K562 (cell line): ENCODE results near the gene ITGA11. TPM values are rescaled to one million over a fixed set of nuclear protein-coding genes. Genes with fewer than 3 reads are reported as not detected.
A peak's percentile ranks its signal among the peaks of the same experiment; 100 is the strongest.

ENCODE experiments used
- ATAC-seq: fragments of 200-7000 bp; cut with Tn5 transposase; 3 replicates; pipeline ENCODE4 v1.9.1; 2020; ENCODE audit warnings: moderate library complexity
- BruUV-seq: library from RNA; stranded (reverse); fragments of 400-500 nt; replicated peaks from 2 replicates; lab custom pipeline; 2021; lab: Mats Ljungman, UMichigan
- CTCF ChIA-PET: fragments of 300-600 bp; formaldehyde crosslinking; extraction: SDS; loops from one replicate; lab custom pipeline; 2021; ENCODE audit warnings: low intra/inter-chr PET ratio; lab: Yijun Ruan, JAX
- POLR2A ChIA-PET: fragments of 300-600, 350-650 bp; sonication (Branson Sonifier 250); formaldehyde crosslinking; extraction: SDS; loops from one replicate; lab custom pipeline; 2021; ENCODE audit warnings: antibody characterized with exemption, inconsistent platforms; lab: Yijun Ruan, JAX
- DNase-seq, 4 experiments: peaks; one replicate each; pipeline versions ENCODE4 v3.0.0 to v3.0.0-alpha.2; 2011 to 2018; ENCODE audit warnings: low spot score in 3 of 4, mixed read lengths in 3 of 4; ENCODE audit errors: extremely low read depth in 1 of 4
- FAIRE-seq: peaks from 2 replicates; lab custom pipeline; 2011; peaks lifted over from hg19 to GRCh38; lab: Jason Lieb, UNC
- H2AFZ ChIP-seq: 2 replicates; pipeline ENCODE4 v1.6.0; 2011; ENCODE audit warnings: low read depth, low read length, control low read depth, inconsistent platforms
- H3K27ac ChIP-seq: fragments of 200-600 bp; 3 replicates; pipeline ENCODE4 v1.8.0; 2011; ENCODE audit warnings: low read depth, mild to moderate bottlenecking, control low read depth, inconsistent platforms, low read length, moderate library complexity, mixed read lengths; ENCODE audit errors: extremely low read depth
- H3K27me3 ChIP-seq, 2 experiments: fragments of 300-600 bp in 1 of 2; 2 replicates in 1 of 2; 3 replicates in 1 of 2; pipeline versions ENCODE4 v1.6.0 to v1.8.0; 2011; ENCODE audit warnings: inconsistent platforms in 2 of 2, low read length in 2 of 2, mild to moderate bottlenecking in 1 of 2, mixed read lengths in 1 of 2, moderate library complexity in 1 of 2; ENCODE audit not compliant: control insufficient read depth in 2 of 2, insufficient read depth in 2 of 2
- H3K36me3 ChIP-seq: fragments of 300-600 bp; 3 replicates; pipeline ENCODE4 v1.8.0; 2011; ENCODE audit warnings: mild to moderate bottlenecking, low read length, inconsistent platforms; ENCODE audit not compliant: control insufficient read depth, insufficient read depth
- H3K4me1 ChIP-seq, 2 experiments: fragments of 200-600 bp in 1 of 2; replicated peaks in 1 of 2; 2 replicates in 1 of 2; 3 replicates in 1 of 2; pipeline versions ENCODE4 v1.5.1 to v1.8.0; 2011; ENCODE audit warnings: inconsistent platforms in 2 of 2, low read length in 2 of 2, mild to moderate bottlenecking in 1 of 2, mixed read lengths in 1 of 2, moderate library complexity in 1 of 2; ENCODE audit not compliant: control insufficient read depth in 2 of 2, insufficient read depth in 2 of 2
- H3K4me2 ChIP-seq: 2 replicates; pipeline ENCODE4 v1.6.1; 2011; ENCODE audit warnings: low read length, control low read depth, inconsistent platforms, mixed read lengths; ENCODE audit not compliant: insufficient read depth
- H3K4me3 ChIP-seq: fragments of 200-600 bp; sonication (generic), shearing (Covaris generic); 2 replicates; pipeline ENCODE4 v1.5.1; 2016; ENCODE audit warnings: control low read depth, inconsistent platforms
- H3K79me2 ChIP-seq: fragments of 200-600 bp; 3 replicates; pipeline ENCODE4 v1.8.0; 2011; ENCODE audit warnings: low read length, inconsistent platforms; ENCODE audit not compliant: control insufficient read depth, insufficient read depth
- H3K9ac ChIP-seq, 2 experiments: 2 replicates each; pipeline versions ENCODE4 v1.6.0 to v1.6.1; 2011; ENCODE audit warnings: low read depth in 2 of 2, low read length in 2 of 2, control low read depth in 1 of 2, inconsistent platforms in 1 of 2, mild to moderate bottlenecking in 1 of 2, mixed read lengths in 1 of 2; ENCODE audit not compliant: insufficient read depth in 1 of 2
- H3K9me1 ChIP-seq: one replicate; pipeline ENCODE4 v1.6.0; 2011; ENCODE audit warnings: inconsistent platforms, mild to moderate bottlenecking, low read length, moderate library complexity; ENCODE audit not compliant: control insufficient read depth, insufficient read depth
- H3K9me3 ChIP-seq: replicated peaks from 2 replicates; pipeline ENCODE4 v1.5.1; 2011; ENCODE audit warnings: low read depth, low read length, inconsistent platforms; ENCODE audit not compliant: control insufficient read depth, insufficient read depth
- H4K20me1 ChIP-seq: replicated peaks from 2 replicates; pipeline ENCODE4 v1.6.1; 2011; ENCODE audit warnings: low read length, inconsistent platforms, mixed read lengths; ENCODE audit not compliant: control insufficient read depth, insufficient read depth
- CEBPB ChIP-seq: fragments of 450-650 bp; IDR thresholded peaks from 2 replicates; pipeline ENCODE4 v1.6.1; 2016; ENCODE audit warnings: missing genetic modification characterization, missing compliant biosample characterization
- CEBPG ChIP-seq, 3 experiments: fragments of 200-800 bp in 1 of 3; sonication (Bioruptor generic) in 1 of 3; sonication (generic) in 1 of 3; formaldehyde crosslinking in 1 of 3; IDR thresholded peaks in 2 of 3; conservative IDR thresholded peaks in 1 of 3; 2 replicates each; pipeline versions ENCODE4 v1.6.1 to v1.8.0; 2016 to 2022; ENCODE audit warnings: missing compliant biosample characterization in 2 of 3, missing genetic modification characterization in 2 of 3, mild to moderate bottlenecking in 1 of 3, missing genetic modification reagents in 1 of 3
- MCM3 ChIP-seq: fragments of 450-650 bp; IDR thresholded peaks from 2 replicates; pipeline ENCODE4 v1.6.1; 2016
- RAD21 ChIP-seq, 2 experiments: fragments of 250-450 bp in 1 of 2; fragments of 450-650 bp in 1 of 2; sonication (Bioruptor Pico) in 1 of 2; formaldehyde crosslinking in 1 of 2; IDR thresholded peaks in 1 of 2; conservative IDR thresholded peaks in 1 of 2; 2 replicates each; pipeline versions ENCODE4 v1.4.0 to v1.8.0; 2020 to 2022; ENCODE audit warnings: mild to moderate bottlenecking in 2 of 2, moderate library complexity in 1 of 2
- SRSF7 ChIP-seq: fragments of 200-400 bp; formaldehyde crosslinking; optimal IDR thresholded peaks from 2 replicates; pipeline ENCODE3; 2017; ENCODE audit warnings: mild to moderate bottlenecking, low read depth, low read length
- TGIF2 ChIP-seq: sonication (generic); formaldehyde crosslinking; IDR thresholded peaks from 2 replicates; pipeline ENCODE4 v1.8.1; 2022; ENCODE audit warnings: mild to moderate bottlenecking, missing genetic modification reagents, moderate library complexity
- ZNF239 ChIP-seq: fragments of 250-450 bp; sonication (Bioruptor Pico); IDR thresholded peaks from 2 replicates; pipeline ENCODE4 v1.4.0; 2020; ENCODE audit warnings: mild to moderate bottlenecking
- whole genome bisulfite sequencing: fragments of 100-300 bp; shearing (Covaris generic); methylation state at CpG from one replicate; pipeline ENCODE4 v1.1.6; 2016; ENCODE audit warnings: low coverage, mixed read lengths; ENCODE audit not compliant: insufficient coverage; ENCODE audit errors: missing lambda C conversion rate; 5-methylcytosine and 5-hydroxymethylcytosine counted together
- in situ Hi-C: fragments of 300-500 bp; cut with MboI; formaldehyde crosslinking; loops from 4 replicates; pipeline ENCODE4 v1.15.0; 2018; ENCODE audit warnings: inconsistent platforms, mixed read lengths
- intact Hi-C: fragments of 100-400 bp; cut with micrococcal nuclease; formaldehyde crosslinking; loops from 2 replicates; pipeline ENCODE4 v1.14.2; 2022
- polyA plus RNA-seq, 8 experiments: library from polyadenylated mRNA; depleted of rRNA in 4 of 8; stranded (reverse) in 5 of 8; unstranded in 3 of 8; fragments of >200 nt; fragmentation: Nextera tagmentation in 2 of 8; fragmentation: Illumina TruSeq in 1 of 8; extraction: Ambion mirVana in 2 of 8; extraction: Trizol in 1 of 8; gene quantifications; 2 replicates each; pipeline versions ENCODE4 v1.2.1 to v1.2.3, GENCODE V29; 2011 to 2014; ENCODE audit warnings: inconsistent platforms in 1 of 8, missing spikeins in 1 of 8
- total RNA-seq, 7 experiments: library from RNA; depleted of rRNA in 6 of 7; stranded (reverse); fragments of >200 nt in 6 of 7; fragmentation: Illumina TruSeq in 2 of 7; extraction: Trizol in 2 of 7; gene quantifications; 2 replicates each; pipeline versions ENCODE4 v1.2.1 to v1.2.3, GENCODE V29; 2011 to 2021; ENCODE audit warnings: low replicate concordance in 1 of 7
- TF ChIP-seq, protein P1 (sequence below), 2 experiments: IDR thresholded peaks; 2 replicates each; pipeline ENCODE4 v1.6.1; 2011; ENCODE audit warnings: borderline replicate concordance in 1 of 2, control low read depth in 1 of 2, low read depth in 1 of 2, low read length in 1 of 2, mild to moderate bottlenecking in 1 of 2, mixed read lengths in 1 of 2, moderate library complexity in 1 of 2; ENCODE audit not compliant: insufficient read depth in 1 of 2, insufficient read length in 1 of 2, poor library complexity in 1 of 2, severe bottlenecking in 1 of 2; ENCODE audit errors: extremely low read depth in 1 of 2
- TF ChIP-seq, protein P2 (sequence below): sonication (generic); IDR thresholded peaks from 2 replicates; pipeline ENCODE4 v1.6.1; 2016
- TF ChIP-seq, protein P3 (sequence below): sonication (generic); formaldehyde crosslinking; IDR thresholded peaks from 2 replicates; pipeline ENCODE4 v1.8.1; 2023; ENCODE audit warnings: mild to moderate bottlenecking, missing genetic modification reagents

The ITGA11 gene
- total and polyA plus RNA-seq, 9 of the 15 experiments (the other 6 are each of a cell fraction or from before 2014, with no cell fraction given) = 0.01 TPM; not detected in 8

DNA sequence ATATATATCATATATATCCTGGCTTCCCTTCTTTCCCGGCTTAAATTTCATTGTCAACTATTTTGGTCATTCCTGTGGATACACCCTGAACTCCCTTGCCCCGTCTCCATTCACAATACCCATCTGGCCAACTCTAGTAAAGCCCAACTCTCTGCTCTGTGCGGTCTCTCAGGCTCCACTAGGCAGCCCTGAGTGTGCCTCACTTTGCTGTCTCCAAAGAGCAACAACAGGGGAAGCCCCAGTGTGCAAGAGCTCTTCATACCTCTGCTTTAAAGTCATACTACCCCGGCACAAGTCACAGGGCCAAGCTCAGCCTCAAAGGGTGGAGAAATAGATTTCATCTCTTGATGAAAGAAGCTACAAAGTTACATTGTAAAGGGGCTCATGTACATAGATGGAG is 173.3 kb downstream of the ITGA11 start (continued):
- TF ChIP-seq SRSF7 (no peak), RAD21 (CRISPR knock-in tag; conservative IDR thresholded peaks at IDR 0.05 in 1 of 2, IDR thresholded peaks at IDR 0.05 in 1 of 2) (no peak), MCM3 (no peak)
- TF ChIP-seq, protein P1, sequence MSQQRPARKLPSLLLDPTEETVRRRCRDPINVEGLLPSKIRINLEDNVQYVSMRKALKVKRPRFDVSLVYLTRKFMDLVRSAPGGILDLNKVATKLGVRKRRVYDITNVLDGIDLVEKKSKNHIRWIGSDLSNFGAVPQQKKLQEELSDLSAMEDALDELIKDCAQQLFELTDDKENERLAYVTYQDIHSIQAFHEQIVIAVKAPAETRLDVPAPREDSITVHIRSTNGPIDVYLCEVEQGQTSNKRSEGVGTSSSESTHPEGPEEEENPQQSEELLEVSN (IDR thresholded peaks at IDR 0.05; ENCODE audit: borderline replicate concordance in 1 of 2, extremely low read depth in 1 of 2, insufficient read depth in 1 of 2, insufficient read length in 1 of 2, low read depth in 1 of 2, low read length in 1 of 2, poor library complexity in 1 of 2, severe bottlenecking in 1 of 2) = no peak
- TF ChIP-seq, protein P2, sequence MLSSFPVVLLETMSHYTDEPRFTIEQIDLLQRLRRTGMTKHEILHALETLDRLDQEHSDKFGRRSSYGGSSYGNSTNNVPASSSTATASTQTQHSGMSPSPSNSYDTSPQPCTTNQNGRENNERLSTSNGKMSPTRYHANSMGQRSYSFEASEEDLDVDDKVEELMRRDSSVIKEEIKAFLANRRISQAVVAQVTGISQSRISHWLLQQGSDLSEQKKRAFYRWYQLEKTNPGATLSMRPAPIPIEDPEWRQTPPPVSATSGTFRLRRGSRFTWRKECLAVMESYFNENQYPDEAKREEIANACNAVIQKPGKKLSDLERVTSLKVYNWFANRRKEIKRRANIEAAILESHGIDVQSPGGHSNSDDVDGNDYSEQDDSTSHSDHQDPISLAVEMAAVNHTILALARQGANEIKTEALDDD = no peak

DNA sequence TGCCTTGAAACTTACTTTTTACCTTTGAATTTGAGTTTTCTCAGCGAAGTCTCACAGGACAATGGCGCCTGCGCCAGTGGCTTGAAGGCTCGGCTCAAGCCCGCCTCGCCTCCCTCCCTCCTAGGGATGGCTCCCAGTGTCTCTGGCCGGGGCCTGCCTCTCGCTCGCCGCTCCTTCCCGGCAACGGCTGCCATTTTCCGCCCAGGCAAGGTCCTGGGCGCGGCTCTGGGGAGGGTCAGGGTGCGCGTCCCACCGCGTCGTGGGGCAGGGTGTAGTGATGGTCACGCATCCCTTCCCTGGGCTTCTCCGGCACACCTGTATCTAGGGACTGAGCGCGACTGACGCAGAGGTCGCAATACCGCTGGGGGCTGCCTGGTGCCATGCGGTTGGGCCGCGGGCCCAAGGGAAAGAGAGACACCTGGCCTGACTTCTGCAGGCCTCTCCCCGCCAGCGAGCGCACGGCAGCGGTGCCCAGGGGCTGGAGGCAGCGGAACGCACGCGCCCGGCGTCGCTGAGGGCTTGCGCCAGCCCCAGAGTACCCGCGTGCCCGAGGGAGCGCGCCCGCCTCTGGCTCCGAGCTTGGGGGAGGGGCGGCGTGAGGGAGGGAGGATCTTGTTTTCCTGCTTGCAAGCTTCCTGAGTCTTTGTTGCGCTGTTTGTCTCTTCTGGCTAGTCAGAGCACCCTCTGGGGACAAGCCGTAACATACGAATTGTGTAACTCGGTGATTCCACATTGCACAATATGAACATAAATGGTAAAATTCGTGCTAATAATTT is 175.1 kb downstream of the ITGA11 start:
- Histone ChIP-seq H3K27ac (no peak overlapping the region), H3K9ac (no peak overlapping the region), H3K4me3 (no peak overlapping the region), H3K27me3 (peaks cover 24 to 39% of the 10 kb centered on the region in 2 experiments), H4K20me1 (no peaks in the 10 kb centered on the region), H3K9me1 (no peaks in the 10 kb centered on the region), H2AFZ (no peak overlapping the region), H3K79me2 (no peaks in the 10 kb centered on the region), H3K36me3 (no peaks in the 10 kb centered on the region), H3K4me2 (no peak overlapping the region), H3K9me3 (no peaks in the 10 kb centered on the region), H3K4me1 (peaks cover 0 to 12% of the 10 kb centered on the region in 2 experiments; a peak in 3 of 5 replicates)
- WGBS = 49% methylated on average over 33 of the region's 57 CpGs
- no peak for TF ChIP-seq TGIF2
- peak; percentile 68 for TF ChIP-seq CEBPB
- TF ChIP-seq CEBPG (CRISPR knock-in tag; IDR thresholded peaks at IDR 0.05) = no peak
- TF ChIP-seq CEBPG (tag; conservative IDR thresholded peaks at IDR 0.05 in 1 of 2, IDR thresholded peaks at IDR 0.05 in 1 of 2) = 0 out of 4 replicates have a peak, but pooled peaks of 1 of the 2 experiments have one; percentile 12
- no peak for TF ChIP-seq ZNF239 (CRISPR knock-in tag)
- TF ChIP-seq, protein P3, sequence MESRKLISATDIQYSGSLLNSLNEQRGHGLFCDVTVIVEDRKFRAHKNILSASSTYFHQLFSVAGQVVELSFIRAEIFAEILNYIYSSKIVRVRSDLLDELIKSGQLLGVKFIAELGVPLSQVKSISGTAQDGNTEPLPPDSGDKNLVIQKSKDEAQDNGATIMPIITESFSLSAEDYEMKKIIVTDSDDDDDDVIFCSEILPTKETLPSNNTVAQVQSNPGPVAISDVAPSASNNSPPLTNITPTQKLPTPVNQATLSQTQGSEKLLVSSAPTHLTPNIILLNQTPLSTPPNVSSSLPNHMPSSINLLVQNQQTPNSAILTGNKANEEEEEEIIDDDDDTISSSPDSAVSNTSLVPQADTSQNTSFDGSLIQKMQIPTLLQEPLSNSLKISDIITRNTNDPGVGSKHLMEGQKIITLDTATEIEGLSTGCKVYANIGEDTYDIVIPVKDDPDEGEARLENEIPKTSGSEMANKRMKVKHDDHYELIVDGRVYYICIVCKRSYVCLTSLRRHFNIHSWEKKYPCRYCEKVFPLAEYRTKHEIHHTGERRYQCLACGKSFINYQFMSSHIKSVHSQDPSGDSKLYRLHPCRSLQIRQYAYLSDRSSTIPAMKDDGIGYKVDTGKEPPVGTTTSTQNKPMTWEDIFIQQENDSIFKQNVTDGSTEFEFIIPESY (CRISPR knock-in tag) = 0 out of 2 replicates have a peak, but pooled peaks have one; percentile 52
- in situ Hi-C loops (no loop called here), intact Hi-C loops (no loop called here)
- ATAC-seq (no peak), FAIRE-seq (no peak), DNase-seq (no peak)
- BruUV-seq = no TSS peak
- ChIA-PET POLR2A (no interaction called here), CTCF (no interaction called here)
